Right ventricle myocardium inferior (tissue), 1 donor: Measurements from ENCODE around the gene GKN2. TPM values are rescaled to one million over a fixed set of nuclear protein-coding genes. Genes with fewer than 3 reads are reported as not detected.

Source experiments
- ATAC-seq: fragments of 200-7000 bp; cut with Tn5 transposase; one replicate; pipeline ENCODE4 v1.9.1; 2020; ENCODE audit warnings: mild to moderate bottlenecking, moderate library complexity
- DNase-seq: peaks from one replicate; pipeline ENCODE4 v3.0.0; 2021; ENCODE audit errors: missing footprints
- intact Hi-C: fragments of 100-400 bp; cut with DNase I; formaldehyde crosslinking; loops from one replicate; pipeline ENCODE4 v1.11.0; 2022
- long read RNA-seq: library from polyadenylated mRNA; unstranded; transcript quantifications from one replicate; pipeline ENCODE4 v2.0.0, GENCODE V29; 2021
- total RNA-seq: library from RNA; stranded (reverse); fragmentation: NEBNext Ultra II Directional; extraction: Animal tissue kit (Norgen Biotek cat#: 25700); gene quantifications from one replicate; pipeline ENCODE4 v1.2.1, GENCODE V29; 2021
- donor health status: DM: no; HTN: yes; CAD: no; lungs with severe emphysema.

GKN2 gene
- total RNA-seq, result not detected
- long read RNA-seq, result 0 reads

GRCh38 chr2:68952887-68953521 is at the start of gene GKN2:
Gene GKN2, minus strand, starts transcription at chr2:68952893. Its CDS starts 32 bp downstream, at chr2:68952861.
- intact Hi-C loops, result no loop called here

GRCh38 chr2:69001879-69002278 is 49.2 kb upstream of the GKN2 start:
- DNase-seq, result no peak
- intact Hi-C loops, result no loop called here
- no peak for ATAC-seq

More at GRCh38 chr2:68952887-68953521, at the start of gene GKN2:
- DNase-seq (no peak), ATAC-seq (no peak)

GRCh38 chr2:68997401-68997800 is 44.7 kb upstream of the GKN2 start:
- no peak for ATAC-seq
- DNase-seq, result no peak
- intact Hi-C loops, result no loop called here

GRCh38 chr2:68995916-68996315 is 43.2 kb upstream of the GKN2 start:
- DNase-seq (no peak), ATAC-seq (no peak)
- intact Hi-C loops, result no loop called here

- peak; percentile 83 for DNase-seq
- ATAC-seq, result peak; percentile 86
- intact Hi-C loops, result no loop called here
Observed at GRCh38 chr2:68994864-68995263, 42.2 kb upstream of the GKN2 start.

- intact Hi-C loops, result no loop called here
- peak; percentile 70 for ATAC-seq
- no peak for DNase-seq
Observed at GRCh38 chr2:68993660-68994059, 41.0 kb upstream of the GKN2 start.

- intact Hi-C loops, result no loop called here
- DNase-seq, result no peak
- ATAC-seq, result no peak
Observed at GRCh38 chr2:68992933-68993332, 40.2 kb upstream of the GKN2 start.

- DNase-seq (no peak), ATAC-seq (no peak)
- intact Hi-C loops, result no loop called here
Observed at GRCh38 chr2:68992341-68992740, 39.6 kb upstream of the GKN2 start.

- intact Hi-C loops, result no loop called here
- DNase-seq, result no peak
- no peak for ATAC-seq
Observed at GRCh38 chr2:68989035-68989434, 36.3 kb upstream of the GKN2 start.

GRCh38 chr2:68987021-68987503 is 34.4 kb upstream of the GKN2 start:
- no peak for DNase-seq
- ATAC-seq, result peak; percentile 94

GRCh38 chr2:68980956-68981355 is 28.3 kb upstream of the GKN2 start:
- intact Hi-C loops, result no loop called here
- no peak for ATAC-seq
- no peak for DNase-seq

More at GRCh38 chr2:68987021-68987503, 34.4 kb upstream of the GKN2 start:
- intact Hi-C loops, result no loop called here

- DNase-seq (no peak), ATAC-seq (no peak)
- intact Hi-C loops, result no loop called here
Observed at GRCh38 chr2:68978098-68978497, 25.4 kb upstream of the GKN2 start.

GRCh38 chr2:68977453-68977852 is 24.8 kb upstream of the GKN2 start:
- DNase-seq, result no peak
- ATAC-seq, result no peak
- intact Hi-C loops, result no loop called here

- intact Hi-C loops, result no loop called here
- no peak for ATAC-seq
- no peak for DNase-seq
Observed at GRCh38 chr2:68975844-68976243, 23.2 kb upstream of the GKN2 start.

GRCh38 chr2:68974946-68975665 is 22.4 kb upstream of the GKN2 start:
- intact Hi-C loops, result no loop called here
- ATAC-seq (no peak), DNase-seq (no peak)

GRCh38 chr2:68974251-68974650 is 21.6 kb upstream of the GKN2 start, which contains the start of gene GKN1:
Gene GKN1, plus strand, starts transcription at chr2:68974636. Its CDS starts 42 bp downstream, at chr2:68974678.
- DNase-seq (no peak), ATAC-seq (no peak)
- intact Hi-C loops, result no loop called here

GRCh38 chr2:68971591-68972231 is 19.0 kb upstream of the GKN2 start:
- DNase-seq, result no peak
- ATAC-seq, result no peak
- intact Hi-C loops, result no loop called here

GRCh38 chr2:68970566-68971265 is 18.0 kb upstream of the GKN2 start:
- no peak for DNase-seq
- no peak for ATAC-seq
- intact Hi-C loops, result no loop called here
